Measurements from ENCODE around the gene DOCK10. TPM values are rescaled to one million over a fixed set of nuclear protein-coding genes. Genes with fewer than 3 reads are reported as not detected.

Gene DOCK10
- total RNA-seq, 6 experiments from 2014 or later: 61.1 to 78.8 (median 75.8) TPM

DNA sequence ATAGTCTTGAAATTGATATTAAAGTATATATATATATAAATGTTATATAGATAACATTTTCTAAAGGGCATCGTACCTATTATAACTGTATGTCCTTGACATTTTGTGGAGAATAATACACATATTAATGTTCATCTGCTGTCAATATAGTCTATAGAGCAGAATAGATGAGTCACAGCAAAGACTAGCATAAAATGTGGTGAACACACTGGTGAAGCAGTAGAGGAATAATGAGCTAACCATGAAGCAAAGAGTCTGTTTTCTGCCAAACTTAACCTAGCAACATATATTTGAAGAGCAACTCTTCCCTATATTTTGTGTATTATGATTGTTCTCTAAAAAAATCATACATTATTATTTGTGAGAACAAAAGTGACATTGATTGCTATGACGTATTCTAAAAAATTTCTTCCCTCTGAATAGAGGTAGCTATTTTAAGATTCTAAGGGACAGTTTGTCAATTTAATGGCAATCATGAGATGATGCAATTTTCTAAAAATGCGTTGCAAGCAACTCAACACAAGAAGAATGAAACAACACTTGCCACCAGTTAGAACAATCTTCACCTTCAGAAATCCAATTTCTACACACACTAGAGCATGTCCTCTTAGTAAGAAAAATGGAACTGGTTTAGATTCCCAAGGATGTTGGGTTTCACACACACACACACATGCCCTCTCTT is 22.0 kb downstream of the DOCK10 start:
- Mint-ChIP-seq H3K27me3 (ENCODE audit: insufficient read depth) (no peaks in the 10 kb centered on the region; the same call in 1 of the 2 replicates), H3K9me3 (no peaks in the 10 kb centered on the region), H3K4me3 (no peak overlapping the region; the same call in 1 of the 2 replicates), H3K36me3 (ENCODE audit: low read depth) (peaks cover 30% of the 10 kb centered on the region), H3K4me1 (ENCODE audit: low read depth) (peaks cover 74% of the 10 kb centered on the region), H3K27ac (peak overlapping the region; percentile 72)
- TF ChIP-seq CTCF (IDR thresholded peaks at IDR 0.05): no peak
- DNase-seq: no peak

- no peaks in the 10 kb centered on the region for H3K9me3 Mint-ChIP-seq
- no peaks in the 10 kb centered on the region; the same call in 1 of the 2 replicates for H3K27me3 Mint-ChIP-seq (ENCODE audit: insufficient read depth)
- H3K4me1 Mint-ChIP-seq (ENCODE audit: low read depth): peaks cover 78% of the 10 kb centered on the region
- no peak overlapping the region for H3K4me3 Mint-ChIP-seq
- H3K27ac Mint-ChIP-seq: peak overlapping the region; percentile 2; the same call in 1 of the 2 replicates
- DNase-seq: no peak
- TF ChIP-seq CTCF (IDR thresholded peaks at IDR 0.05): no peak
- H3K36me3 Mint-ChIP-seq (ENCODE audit: low read depth): peaks cover 31% of the 10 kb centered on the region
Observed at GRCh38 chr2:225019105-225019504, 23.2 kb downstream of the DOCK10 start.

GRCh38 chr2:225017713-225018112 is 24.6 kb downstream of the DOCK10 start:
- peaks cover 85% of the 10 kb centered on the region for H3K4me1 Mint-ChIP-seq (ENCODE audit: low read depth)
- no peak overlapping the region for H3K4me3 Mint-ChIP-seq
- no peaks in the 10 kb centered on the region; the same call in 1 of the 2 replicates for H3K27me3 Mint-ChIP-seq (ENCODE audit: insufficient read depth)
- DNase-seq: no peak
- H3K9me3 Mint-ChIP-seq: no peaks in the 10 kb centered on the region
- peak overlapping the region; percentile 57 for H3K27ac Mint-ChIP-seq
- H3K36me3 Mint-ChIP-seq (ENCODE audit: low read depth): peaks cover 25% of the 10 kb centered on the region
- TF ChIP-seq CTCF (IDR thresholded peaks at IDR 0.05): peak; percentile 39; the same call in 1 of the 2 replicates

DNA sequence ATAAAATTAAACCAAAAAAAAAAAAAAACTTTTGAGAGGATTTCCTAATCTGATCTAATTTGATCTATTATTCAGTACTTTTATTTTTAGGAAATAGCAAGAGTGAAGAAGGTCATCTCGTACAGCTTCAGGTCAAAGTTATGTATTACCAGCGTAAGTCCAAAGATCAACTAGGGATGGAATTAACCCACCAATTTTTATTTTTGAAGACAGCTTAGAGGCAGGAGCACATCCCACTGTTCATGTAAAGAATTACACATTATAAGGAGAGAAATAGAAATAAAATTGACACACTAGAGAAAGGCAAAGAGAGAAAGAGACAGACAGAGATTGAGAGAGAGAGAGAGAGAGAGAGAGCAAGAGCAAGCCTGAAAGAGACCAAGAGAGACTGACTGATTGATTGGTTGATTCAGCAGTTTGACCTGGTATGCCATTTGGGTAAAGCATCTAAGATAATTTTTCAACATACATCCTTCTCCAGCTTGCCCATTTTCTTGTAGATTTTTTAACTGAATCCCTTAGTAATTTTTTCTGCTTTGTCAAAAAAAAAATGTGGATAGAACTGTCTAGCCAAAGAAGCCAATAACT is 25.1 kb downstream of the DOCK10 start:
- peaks cover 85% of the 10 kb centered on the region for H3K4me1 Mint-ChIP-seq (ENCODE audit: low read depth)
- no peaks in the 10 kb centered on the region for H3K9me3 Mint-ChIP-seq
- peak overlapping the region; percentile 57 for H3K27ac Mint-ChIP-seq
- H3K4me3 Mint-ChIP-seq: no peak overlapping the region
- TF ChIP-seq CTCF (IDR thresholded peaks at IDR 0.05): peak; percentile 24; the same call in 1 of the 2 replicates
- H3K27me3 Mint-ChIP-seq (ENCODE audit: insufficient read depth): no peaks in the 10 kb centered on the region; the same call in 1 of the 2 replicates
- H3K36me3 Mint-ChIP-seq (ENCODE audit: low read depth): peaks cover 20% of the 10 kb centered on the region
- no peak for DNase-seq

GRCh38 chr2:225013425-225014365 is 28.6 kb downstream of the DOCK10 start:
- H3K27ac Mint-ChIP-seq: peak overlapping the region; percentile 48
- H3K4me3 Mint-ChIP-seq: no peak overlapping the region
- H3K4me1 Mint-ChIP-seq (ENCODE audit: low read depth): peaks cover 90% of the 10 kb centered on the region
- H3K27me3 Mint-ChIP-seq (ENCODE audit: insufficient read depth): no peaks in the 10 kb centered on the region
- no peak for TF ChIP-seq CTCF (IDR thresholded peaks at IDR 0.05)
- H3K9me3 Mint-ChIP-seq: no peaks in the 10 kb centered on the region
- H3K36me3 Mint-ChIP-seq (ENCODE audit: low read depth): peaks cover 21% of the 10 kb centered on the region
- DNase-seq: no peak
